H1 (cell line): ENCODE measurements around the gene VAMP2. TPM values are rescaled to one million over a fixed set of nuclear protein-coding genes. Genes with fewer than 3 reads are reported as not detected.
A peak's percentile ranks its signal among the peaks of the same experiment; 100 is the strongest.
"Not testable (repeated sequence)": the region's sequence is repeated elsewhere in the genome, so short reads cannot be mapped to it uniquely, and the experiment has no call there.

Source experiments
- CTCF ChIA-PET: fragments of 300-600 bp; sonication (Branson Sonifier 250); formaldehyde crosslinking; loops from one replicate; lab custom pipeline; 2021; ENCODE audit not compliant: partially characterized antibody; lab: Charles Lee
- POLR2A ChIA-PET: fragments of 300-600 bp; sonication (Branson Sonifier 250); formaldehyde crosslinking; loops from one replicate; lab custom pipeline; 2021; ENCODE audit warnings: inconsistent platforms; ENCODE audit not compliant: partially characterized antibody; lab: Charles Lee
- DNase-seq, 2 experiments: peaks; one replicate each; pipeline versions ENCODE4 v3.0.0 to v3.0.0-alpha.2; 2010 to 2022; ENCODE audit warnings: low spot score in 2 of 2, low read depth in 1 of 2, mixed read lengths in 1 of 2
- FAIRE-seq: peaks from 2 replicates; lab custom pipeline; 2011; peaks lifted over from hg19 to GRCh38; lab: Jason Lieb, UNC
- H2AFZ ChIP-seq: 2 replicates; pipeline ENCODE4 v1.8.1; 2012; ENCODE audit warnings: low read length, inconsistent platforms
- H2AK5ac ChIP-seq: 2 replicates; pipeline ENCODE4 v1.6.1; 2013; ENCODE audit warnings: low read depth, low read length
- H2BK120ac ChIP-seq: replicated peaks from 2 replicates; pipeline ENCODE3; 2013; ENCODE audit warnings: low read depth, low read length, inconsistent platforms
- H2BK12ac ChIP-seq: 2 replicates; pipeline ENCODE4 v1.6.1; 2013; ENCODE audit warnings: low read depth, low read length
- H2BK15ac ChIP-seq: 2 replicates; pipeline ENCODE4 v1.6.1; 2013; ENCODE audit warnings: low read length
- H2BK20ac ChIP-seq: 2 replicates; pipeline ENCODE4 v1.6.1; 2013; ENCODE audit warnings: low read length
- H2BK5ac ChIP-seq: 2 replicates; pipeline ENCODE4 v1.6.1; 2013; ENCODE audit warnings: low read depth, low read length
- H3K14ac ChIP-seq: 2 replicates; pipeline ENCODE4 v1.6.1; 2013; ENCODE audit warnings: inconsistent platforms; ENCODE audit not compliant: insufficient read length
- H3K18ac ChIP-seq: 2 replicates; pipeline ENCODE4 v1.6.1; 2013; ENCODE audit warnings: low read length; ENCODE audit errors: extremely low read depth
- H3K23ac ChIP-seq: 2 replicates; pipeline ENCODE4 v1.6.1; 2013; ENCODE audit warnings: inconsistent platforms; ENCODE audit not compliant: insufficient read length
- H3K23me2 ChIP-seq: 2 replicates; pipeline ENCODE4 v1.6.1; 2013; ENCODE audit warnings: low read depth, low read length
- H3K27ac ChIP-seq: 2 replicates; pipeline ENCODE4 v1.6.1; 2011; ENCODE audit warnings: low read depth, low read length, inconsistent platforms
- H3K27me3 ChIP-seq, 4 experiments: replicated peaks in 1 of 4; 1 replicate in 1 of 4; 2 replicates in 3 of 4; pipeline versions ENCODE4 v1.6.1 to v1.8.1; 2011 to 2013; ENCODE audit warnings: low read length in 3 of 4, mild to moderate bottlenecking in 3 of 4, inconsistent platforms in 2 of 4, mixed read lengths in 2 of 4, moderate library complexity in 1 of 4; ENCODE audit not compliant: control insufficient read depth in 3 of 4, insufficient read depth in 3 of 4; ENCODE audit errors: extremely low read depth in 1 of 4
- H3K36me3 ChIP-seq, 4 experiments: 2 replicates each; pipeline versions ENCODE4 v1.6.1 to v1.8.1; 2011 to 2013; ENCODE audit warnings: mild to moderate bottlenecking in 4 of 4, low read length in 3 of 4, moderate library complexity in 2 of 4, control low read depth in 1 of 4, inconsistent platforms in 1 of 4; ENCODE audit not compliant: insufficient read depth in 4 of 4, control insufficient read depth in 2 of 4
- H3K4ac ChIP-seq: replicated peaks from 2 replicates; pipeline ENCODE3; 2013; ENCODE audit warnings: low read length, low read depth, mixed read lengths, inconsistent platforms; ENCODE audit not compliant: insufficient read length
- H3K4me1 ChIP-seq, 4 experiments: replicated peaks in 1 of 4; 1 replicate in 1 of 4; 2 replicates in 3 of 4; pipeline versions ENCODE4 v1.6.1 to v1.8.1; 2011 to 2013; ENCODE audit warnings: low read length in 3 of 4, inconsistent platforms in 2 of 4, mixed read lengths in 1 of 4; ENCODE audit not compliant: insufficient read depth in 4 of 4, control insufficient read depth in 3 of 4
- H3K4me2 ChIP-seq, 2 experiments: 2 replicates each; pipeline versions ENCODE4 v1.6.1 to v1.8.1; 2011 to 2013; ENCODE audit warnings: low read depth in 2 of 2, low read length in 2 of 2, control low read depth in 1 of 2, inconsistent platforms in 1 of 2, mild to moderate bottlenecking in 1 of 2; ENCODE audit not compliant: insufficient read depth in 1 of 2
- H3K4me3 ChIP-seq, 4 experiments: fragments of 200-600, 300-600 bp in 1 of 4; sonication (generic), shearing (Covaris generic), sonication (Bioruptor Twin) in 1 of 4; 2 replicates each; pipeline versions ENCODE4 v1.5.1 to v1.8.1; 2011 to 2016; ENCODE audit warnings: low read length in 4 of 4, low read depth in 3 of 4, control low read depth in 2 of 4, inconsistent platforms in 2 of 4, mild to moderate bottlenecking in 2 of 4, mixed read lengths in 1 of 4, moderate library complexity in 1 of 4; ENCODE audit not compliant: insufficient read depth in 2 of 4; ENCODE audit errors: extremely low read depth in 1 of 4
- H3K56ac ChIP-seq: replicated peaks from 2 replicates; pipeline ENCODE3; 2013; ENCODE audit warnings: low read depth, mild to moderate bottlenecking, mixed read lengths, low read length, inconsistent platforms; ENCODE audit not compliant: insufficient read length
- H3K79me1 ChIP-seq: 2 replicates; pipeline ENCODE4 v1.6.1; 2013; ENCODE audit warnings: low read depth, low read length, control low read depth
- H3K79me2 ChIP-seq, 2 experiments: 2 replicates each; pipeline versions ENCODE4 v1.6.1 to v1.8.1; 2012 to 2013; ENCODE audit warnings: low read length in 2 of 2, mild to moderate bottlenecking in 2 of 2, inconsistent platforms in 1 of 2; ENCODE audit not compliant: insufficient read depth in 2 of 2, control insufficient read depth in 1 of 2
- H3K9ac ChIP-seq, 4 experiments: replicated peaks in 1 of 4; 1 replicate in 1 of 4; 2 replicates in 3 of 4; pipeline versions ENCODE4 v1.6.1 to v1.8.1; 2011 to 2013; ENCODE audit warnings: low read depth in 3 of 4, low read length in 3 of 4, control low read depth in 2 of 4, mild to moderate bottlenecking in 2 of 4, moderate library complexity in 2 of 4, inconsistent platforms in 1 of 4; ENCODE audit errors: extremely low read depth in 1 of 4
- H3K9me3 ChIP-seq, 2 experiments: 2 replicates each; pipeline versions ENCODE4 v1.6.1 to v1.8.1; 2012 to 2013; ENCODE audit warnings: mild to moderate bottlenecking in 2 of 2, moderate library complexity in 2 of 2, control low read depth in 1 of 2, inconsistent platforms in 1 of 2, low read depth in 1 of 2, low read length in 1 of 2, mixed read lengths in 1 of 2; ENCODE audit not compliant: insufficient read depth in 2 of 2
- H4K20me1 ChIP-seq, 2 experiments: replicated peaks in 1 of 2; 2 replicates each; pipeline versions ENCODE3 to v1.8.1; 2011 to 2013; ENCODE audit warnings: inconsistent platforms in 2 of 2, low read length in 2 of 2, mild to moderate bottlenecking in 1 of 2; ENCODE audit not compliant: insufficient read depth in 2 of 2, control insufficient read depth in 1 of 2
- H4K5ac ChIP-seq: 2 replicates; pipeline ENCODE4 v1.6.1; 2013; ENCODE audit warnings: low read length, low read depth, mixed read lengths, inconsistent platforms; ENCODE audit not compliant: insufficient read length
- H4K8ac ChIP-seq: 2 replicates; pipeline ENCODE4 v1.8.0; 2013; ENCODE audit warnings: mild to moderate bottlenecking, moderate library complexity, low read length, inconsistent platforms; ENCODE audit not compliant: insufficient read depth; ENCODE audit errors: extremely low read depth
- H4K91ac ChIP-seq: replicated peaks from 2 replicates; pipeline ENCODE3; 2013; ENCODE audit warnings: low read length, mixed read lengths, inconsistent platforms; ENCODE audit not compliant: insufficient read length
- EZH2 ChIP-seq: fragments of 200-600 bp; sonication (generic); IDR thresholded peaks from 2 replicates; pipeline ENCODE4 v1.7.1; 2012; ENCODE audit warnings: low read depth, mild to moderate bottlenecking, moderate library complexity, low read length, inconsistent platforms; ENCODE audit not compliant: severe bottlenecking
- HDAC6 ChIP-seq: IDR thresholded peaks from one replicate; pipeline ENCODE4 v1.7.1; 2012; ENCODE audit warnings: low read depth, mild to moderate bottlenecking, inconsistent platforms, low read length, moderate library complexity
- RFX5 ChIP-seq: IDR thresholded peaks from 2 replicates; pipeline ENCODE4 v1.6.1; 2011; ENCODE audit warnings: low read depth, low read length, improper control_type of control experiment, borderline replicate concordance
- SIN3A ChIP-seq, 2 experiments: IDR thresholded peaks in 1 of 2; conservative IDR thresholded peaks in 1 of 2; 2 replicates each; pipeline ENCODE4 v1.6.1; 2011 to 2012; ENCODE audit warnings: low read length in 2 of 2, improper control_type of control experiment in 1 of 2, low read depth in 1 of 2, mild to moderate bottlenecking in 1 of 2
- SP2 ChIP-seq: IDR thresholded peaks from 2 replicates; pipeline ENCODE4 v1.6.1; 2012; ENCODE audit warnings: mild to moderate bottlenecking, low read length, inconsistent platforms
- WGBS, 2 experiments: shearing (Covaris generic) in 1 of 2; methylation state at CpG; one replicate each; pipeline versions ENCODE4 v1.1.6 to v1.1.7; 2013 to 2015; ENCODE audit warnings: low lambda C conversion rate in 2 of 2, mixed read lengths in 2 of 2, inconsistent platforms in 1 of 2, low coverage in 1 of 2, missing lambda C conversion rate in 1 of 2; ENCODE audit not compliant: insufficient replicate concordance in 2 of 2, insufficient coverage in 1 of 2, insufficient read length in 1 of 2; ENCODE audit errors: extremely low coverage in 1 of 2, missing lambda C conversion rate in 1 of 2; 5-methylcytosine and 5-hydroxymethylcytosine counted together
- polyA plus RNA-seq, 7 experiments: library from polyadenylated mRNA; depleted of rRNA in 3 of 7; stranded (reverse) in 5 of 7; unstranded in 2 of 7; fragments of >200 nt in 5 of 7; fragments of 200-250 nt in 2 of 7; gene quantifications; 1 replicate in 5 of 7; 2 replicates in 1 of 7; 4 replicates in 1 of 7; pipeline versions ENCODE4 v1.2.1 to v1.2.3, GENCODE V29; 2011 to 2013; ENCODE audit warnings: missing spikeins in 2 of 7, mixed read lengths in 2 of 7
- total RNA-seq: library from RNA; stranded (reverse); fragmentation: NEBNext Ultra II Directional; extraction: Animal tissue kit (Norgen Biotek cat#: 25700); gene quantifications from 2 replicates; pipeline ENCODE4 v1.2.1, GENCODE V29; 2021

VAMP2 gene
- total and polyA plus RNA-seq, 2 of the 8 experiments (the other 6 are each of a cell fraction or from before 2014, with no cell fraction given), result 19.3 to 20.5 TPM

GRCh38 chr17:8173056-8173870 is 10.5 kb upstream of the VAMP2 start (continued):
- TF ChIP-seq HDAC6 (peak; percentile 28), RFX5 (no peak), SP2 (no peak), EZH2 (no peak), SIN3A (conservative IDR thresholded peaks at IDR 0.05 in 1 of 2, IDR thresholded peaks at IDR 0.05 in 1 of 2; ENCODE audit: low read depth in 1 of 2, low read length in 2 of 2) (peak; percentile 15 to 94; a peak in 1 of 4 replicates)

DNA sequence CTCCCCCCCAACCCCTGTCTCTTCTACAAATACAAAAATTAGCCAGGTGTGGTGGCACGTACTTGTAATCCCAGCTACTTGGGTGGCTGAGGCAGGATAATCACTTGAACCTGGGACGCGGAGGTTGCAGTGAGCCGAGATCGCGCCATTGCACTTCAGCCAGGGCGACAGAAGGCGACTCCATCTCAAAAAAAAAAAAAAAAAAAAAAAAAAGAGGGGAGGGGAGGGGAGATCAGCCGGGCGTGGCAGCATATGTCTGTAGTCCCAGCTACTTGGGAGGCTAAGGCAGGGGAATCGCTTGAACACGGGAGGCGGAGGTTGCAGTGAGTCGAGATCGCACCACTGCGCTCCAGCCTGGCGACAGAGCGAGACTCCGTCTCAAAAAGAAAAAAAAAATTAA is 7.4 kb upstream of the VAMP2 start:
- H3K4me3 ChIP-seq, FAIRE-seq, H3K56ac ChIP-seq: not testable (repeated sequence)

More for the DNA sequence above, 7.4 kb upstream of the VAMP2 start:
- H3K27me3 ChIP-seq, H2BK5ac ChIP-seq, H4K8ac ChIP-seq, H2AK5ac ChIP-seq, H2AFZ ChIP-seq, H3K4me1 ChIP-seq, H3K36me3 ChIP-seq, H4K20me1 ChIP-seq, H4K5ac ChIP-seq, H3K79me1 ChIP-seq, H3K4me2 ChIP-seq, H3K23me2 ChIP-seq, H2BK120ac ChIP-seq, H3K9ac ChIP-seq, H4K91ac ChIP-seq, H3K4ac ChIP-seq, H2BK20ac ChIP-seq, H2BK12ac ChIP-seq, H3K14ac ChIP-seq, DNase-seq, H3K23ac ChIP-seq, H2BK15ac ChIP-seq, H3K27ac ChIP-seq, H3K79me2 ChIP-seq, H3K18ac ChIP-seq, H3K9me3 ChIP-seq: not testable (repeated sequence)
- WGBS, 2 experiments, result 93% methylated on average over 17 of the region's 19 CpGs; no CpG with 5 or more reads in 1 of the 2 experiments
- ChIA-PET POLR2A (interaction anchor here (0.6 to 9.3 kb wide), 5 partner anchors 9 to 212 kb away, joined by 3 to 289 read pairs (median 3); partner anchors contain the start of gene VAMP2), CTCF (interaction anchor here (0.8 to 2.0 kb wide), 4 partner anchors 10 to 37 kb away, joined by 3 to 8 read pairs (median 4); no protein-coding TSS in a partner anchor)
